Measurements from ENCODE around the gene MYL6.
"Not testable (repeated sequence)": the region's sequence is repeated elsewhere in the genome, so short reads cannot be mapped to it uniquely, and the experiment has no call there.

The MYL6 gene

DNA sequence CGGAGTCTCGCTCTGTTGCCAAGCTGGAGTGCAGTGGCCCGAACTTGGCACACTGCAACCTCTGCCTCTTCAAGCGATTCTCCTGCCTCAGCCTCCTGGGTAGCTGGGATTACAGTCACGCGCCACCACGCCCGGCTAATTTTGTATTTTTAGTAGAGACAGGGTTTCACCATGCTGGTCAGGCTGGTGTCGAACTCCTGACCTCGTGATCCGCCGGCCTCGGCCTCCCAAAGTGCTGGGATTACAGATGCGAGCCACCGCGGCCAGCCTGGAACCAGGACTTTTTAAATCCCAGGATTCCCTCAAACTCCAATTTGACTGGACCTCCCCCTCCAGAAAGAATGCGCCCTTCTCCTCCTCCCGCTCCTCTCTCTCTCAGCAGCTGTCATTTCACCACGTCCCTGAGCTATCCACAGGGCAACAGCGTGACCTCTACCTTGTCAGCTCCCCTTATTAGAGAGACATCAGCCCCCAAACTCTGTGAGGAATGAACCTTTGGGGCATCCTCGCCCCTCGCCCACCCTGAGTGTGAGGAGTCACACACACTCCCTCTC, 28.1 kb upstream of the MYL6 start:
- no peak for DNase-seq

DNA sequence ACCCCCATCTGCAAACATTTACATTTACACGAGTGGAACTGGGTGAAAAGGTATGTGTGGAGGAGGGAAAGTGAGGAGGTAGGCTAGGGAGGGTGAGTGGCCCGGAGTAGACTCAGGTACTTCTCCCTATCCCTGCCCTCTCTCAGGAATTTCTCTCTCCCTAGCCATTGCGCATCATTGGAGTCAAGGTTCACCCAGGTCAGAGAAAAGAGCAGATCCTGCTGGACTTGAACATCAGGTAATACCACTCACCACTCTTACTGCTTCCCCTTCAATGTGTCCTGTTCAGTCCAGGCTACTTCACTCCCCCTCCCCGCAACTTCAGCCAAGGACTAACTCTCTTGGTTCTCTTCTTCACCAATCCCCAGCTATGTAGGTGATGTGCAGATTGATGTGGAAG, 27.3 kb upstream of the MYL6 start:
- no peak for DNase-seq

- DNase-seq: no peak
Measured at GRCh38 chr12:56134897-56135296, 23.3 kb upstream of the MYL6 start.

- DNase-seq: no peak
Measured at GRCh38 chr12:56137853-56138571, 20.1 kb upstream of the MYL6 start.

DNA sequence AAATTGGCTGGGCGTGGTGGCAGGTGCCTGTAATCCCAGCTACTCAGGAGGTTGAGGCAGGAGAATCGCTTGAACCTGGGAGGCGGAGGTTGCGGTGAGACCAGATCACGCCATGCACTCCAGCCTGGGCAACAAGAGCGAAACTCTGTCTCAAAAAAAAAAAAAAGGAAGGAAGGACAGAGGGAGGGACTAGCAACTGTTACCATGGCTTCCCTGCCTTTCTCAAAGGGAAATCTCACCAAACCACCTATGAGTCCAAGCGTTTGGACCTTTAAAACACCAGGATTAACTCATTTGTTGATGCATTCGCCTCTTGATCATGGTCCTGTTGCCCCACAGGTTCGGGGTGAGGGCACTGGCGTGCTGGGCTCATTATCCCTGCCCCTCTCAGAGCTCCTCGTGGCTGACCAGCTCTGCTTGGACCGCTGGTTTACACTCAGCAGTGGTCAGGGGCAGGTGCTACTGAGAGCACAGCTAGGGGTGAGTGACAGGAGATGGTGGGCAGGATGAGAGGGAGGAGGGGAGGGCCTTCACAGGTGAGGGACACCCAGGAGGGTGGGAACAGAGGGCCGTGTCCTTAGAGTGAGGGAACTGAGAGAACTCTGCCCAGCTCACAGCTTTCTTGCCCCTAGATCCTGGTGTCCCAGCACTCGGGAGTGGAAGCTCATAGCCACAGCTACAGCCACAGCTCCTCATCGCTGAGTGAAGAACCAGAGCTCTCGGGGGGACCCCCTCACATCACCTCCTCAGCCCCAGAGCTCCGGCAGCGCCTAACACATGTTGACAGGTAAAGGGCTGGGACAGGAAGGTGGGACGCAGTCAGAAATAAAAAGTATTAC, 16.0 kb upstream of the MYL6 start:
- DNase-seq: no peak

- no peak for DNase-seq
Measured at GRCh38 chr12:56143217-56143616, 14.9 kb upstream of the MYL6 start.

DNA sequence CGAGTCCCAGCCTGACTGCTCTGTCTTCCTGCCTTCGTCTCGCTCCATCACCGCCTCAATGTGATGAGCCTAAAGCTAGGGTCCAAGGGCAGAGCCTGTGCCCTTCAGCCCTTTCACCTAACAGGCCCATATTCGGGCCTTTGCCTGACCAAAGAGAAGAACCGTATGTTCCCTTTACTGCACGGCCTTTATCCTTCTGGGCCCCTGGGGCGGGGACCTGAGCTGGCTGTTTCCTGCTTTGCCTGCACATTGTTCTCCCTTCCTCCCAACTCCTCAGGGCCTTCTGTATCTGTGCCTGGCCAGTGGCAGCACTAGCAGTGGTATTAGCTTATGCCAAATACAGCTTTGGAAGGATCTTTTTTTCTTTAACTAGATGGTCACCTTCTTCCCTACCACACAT, 14.3 kb upstream of the MYL6 start:
- DNase-seq: no peak

- no peak for DNase-seq
Measured at GRCh38 chr12:56145217-56145616, 12.9 kb upstream of the MYL6 start.

- DNase-seq: peak; percentile 38
Measured at GRCh38 chr12:56146492-56147460, 11.4 kb upstream of the MYL6 start.

DNA sequence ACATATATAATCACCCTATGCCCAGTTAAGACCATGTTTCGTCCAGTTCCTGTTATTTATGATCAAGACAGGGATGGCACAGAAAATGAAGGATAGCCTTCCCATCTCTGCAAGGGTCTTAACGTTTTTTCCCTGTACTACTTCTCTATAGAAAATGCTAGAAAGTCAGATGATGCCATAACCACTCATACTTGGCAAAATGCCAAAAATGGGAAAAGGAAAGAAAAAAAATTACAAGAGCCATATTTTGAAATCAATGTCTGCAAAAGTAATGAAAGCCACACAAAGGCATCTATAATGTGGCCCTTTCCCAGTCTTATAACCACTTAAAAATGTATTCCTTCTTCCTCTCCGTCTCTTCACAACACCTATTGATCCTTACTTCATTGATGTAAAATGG, 7.6 kb upstream of the MYL6 start:
- peak; percentile 77 for DNase-seq

DNA sequence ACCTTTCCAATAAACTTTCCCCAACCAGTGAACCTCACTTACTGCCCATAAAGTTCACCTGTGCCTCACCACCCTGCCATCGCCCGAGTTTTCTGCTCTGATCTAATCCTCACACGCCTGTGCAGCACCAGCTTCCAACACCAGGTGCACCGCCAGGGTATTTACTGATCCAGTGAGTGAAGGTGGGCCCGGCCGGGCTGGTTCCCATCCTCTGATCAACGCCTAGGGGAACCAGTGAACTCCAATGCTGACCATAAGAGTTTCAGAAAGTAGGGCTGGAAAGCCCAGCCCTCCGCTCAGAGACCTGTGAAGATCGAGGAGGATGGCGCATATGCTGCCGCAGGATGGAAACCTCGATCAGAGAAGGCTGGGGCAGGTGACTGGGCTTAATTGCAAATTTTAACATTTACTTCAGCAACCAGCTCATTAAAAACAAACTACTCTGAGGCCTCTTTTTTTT, 6.5 kb upstream of the MYL6 start:
- DNase-seq: peak; percentile 77

GRCh38 chr12:56152132-56152755, 5.9 kb upstream of the MYL6 start, which contains the start of gene MYL6B:
Gene MYL6B (plus strand): TSS chr12:56152587. CDS start chr12:56153919, 1,332 bp downstream.
- peak; percentile 94 for DNase-seq

DNA sequence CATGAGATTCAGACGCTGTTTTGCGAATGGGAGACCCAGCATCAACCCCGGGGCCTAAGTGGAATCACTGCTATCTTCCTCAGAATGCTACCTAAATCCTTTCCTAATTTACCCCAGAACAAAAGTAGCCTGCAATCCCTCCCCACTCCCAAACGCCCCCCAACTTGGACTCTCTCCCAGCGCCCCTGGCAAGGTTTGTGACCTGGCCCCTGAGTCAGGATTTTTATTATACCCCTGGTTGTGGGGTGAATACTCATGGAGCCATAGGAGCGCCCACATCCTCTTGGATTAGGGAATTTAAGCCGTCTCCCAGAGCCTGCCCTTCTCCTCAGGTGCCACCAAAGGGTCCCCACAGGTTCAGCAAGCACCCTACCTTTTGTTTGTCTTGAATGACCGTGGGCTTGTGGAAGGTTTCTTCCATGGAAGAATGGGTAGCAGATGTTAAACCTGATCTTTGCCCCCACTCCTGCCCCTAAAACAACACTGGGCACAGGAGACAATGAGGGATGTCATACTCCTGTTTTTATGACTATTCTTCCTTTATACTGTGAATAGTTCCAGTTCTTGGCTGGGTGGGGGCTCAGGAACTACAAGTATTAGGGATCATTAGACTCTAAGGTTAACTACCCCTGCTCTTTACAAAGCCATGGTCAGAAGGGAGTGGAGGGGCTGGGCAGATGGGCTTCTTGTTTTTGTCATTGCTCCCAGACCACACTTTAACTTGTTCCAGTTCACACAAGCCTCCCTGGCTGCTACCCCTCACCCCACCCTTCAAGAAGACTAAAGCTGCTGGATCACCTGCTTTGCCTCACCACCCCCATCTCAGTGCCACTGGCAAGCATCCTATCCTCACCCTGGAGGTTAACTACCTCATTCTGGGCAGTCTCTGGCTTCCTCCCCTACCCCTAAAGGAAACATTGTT, 5.1 kb upstream of the MYL6 start:
- DNase-seq: no peak

DNA sequence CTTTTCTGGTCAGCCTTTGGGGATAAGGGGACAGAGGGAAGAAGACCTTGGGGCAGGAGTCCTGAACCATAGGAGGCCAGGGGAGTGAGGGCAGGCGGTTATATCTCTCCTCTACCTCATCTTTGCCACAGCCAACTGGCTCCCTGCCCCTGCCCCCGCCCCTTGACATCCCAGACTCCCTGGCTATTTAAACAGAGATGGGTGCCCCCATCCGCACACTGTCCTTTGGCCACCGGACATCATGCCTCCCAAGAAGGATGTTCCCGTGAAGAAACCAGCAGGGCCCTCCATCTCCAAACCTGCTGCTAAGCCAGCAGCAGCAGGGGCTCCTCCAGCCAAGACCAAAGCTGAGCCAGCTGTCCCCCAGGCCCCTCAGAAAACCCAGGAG, 4.5 kb upstream of the MYL6 start:
- no peak for DNase-seq

- DNase-seq: no peak
Measured at GRCh38 chr12:56154246-56154771, 3.9 kb upstream of the MYL6 start.

DNA sequence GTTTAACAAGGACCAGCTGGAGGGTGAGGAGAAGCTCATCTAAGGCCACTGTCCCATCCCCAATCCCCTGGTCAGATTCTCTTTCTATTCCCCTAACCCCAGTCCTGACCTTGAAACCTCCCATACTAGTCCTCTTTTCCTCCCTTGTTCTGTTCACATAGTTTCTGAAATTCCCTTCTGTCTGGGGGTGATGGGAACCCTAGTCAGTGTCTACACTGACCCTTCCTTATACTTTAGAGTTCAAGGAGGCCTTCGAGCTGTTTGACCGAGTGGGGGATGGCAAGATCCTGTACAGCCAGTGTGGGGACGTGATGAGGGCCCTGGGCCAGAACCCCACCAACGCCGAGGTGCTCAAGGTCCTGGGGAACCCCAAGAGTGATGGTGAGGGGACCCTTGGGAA, 3.3 kb upstream of the MYL6 start:
- no peak for DNase-seq

DNA sequence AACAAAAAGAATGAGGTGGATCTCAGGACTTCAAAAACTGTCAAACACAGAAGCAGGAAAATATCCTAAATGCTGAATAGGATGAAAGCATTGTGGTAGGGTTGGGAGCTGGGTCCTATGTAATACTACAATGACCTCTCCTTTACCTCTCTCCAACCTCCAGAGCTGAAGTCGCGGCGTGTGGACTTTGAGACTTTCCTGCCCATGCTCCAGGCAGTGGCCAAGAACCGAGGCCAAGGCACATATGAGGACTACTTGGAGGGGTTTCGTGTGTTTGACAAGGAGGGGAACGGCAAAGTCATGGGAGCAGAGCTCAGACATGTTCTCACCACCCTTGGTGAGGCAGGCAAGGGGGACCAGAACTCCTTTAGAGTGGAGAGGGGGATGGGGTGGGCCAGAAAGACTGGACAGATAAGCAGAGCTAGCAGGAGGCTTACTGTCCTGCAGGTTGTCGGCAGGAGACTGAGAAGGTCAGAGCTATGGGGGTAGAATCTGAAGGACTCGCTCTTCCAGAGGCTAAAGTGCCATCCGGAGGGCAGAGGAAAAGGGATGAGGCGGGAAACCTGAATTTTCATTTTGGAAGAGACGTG, 2.8 kb upstream of the MYL6 start:
- no peak for DNase-seq

- not testable (repeated sequence) for DNase-seq
Measured at GRCh38 chr12:56156464-56157200, 1.5 kb upstream of the MYL6 start.

GRCh38 chr12:56157201-56158028, 744 bp upstream of the MYL6 start:
- peak; percentile 91 for DNase-seq
